ENCODE measurements around the gene PCCA.

PCCA gene

DNA sequence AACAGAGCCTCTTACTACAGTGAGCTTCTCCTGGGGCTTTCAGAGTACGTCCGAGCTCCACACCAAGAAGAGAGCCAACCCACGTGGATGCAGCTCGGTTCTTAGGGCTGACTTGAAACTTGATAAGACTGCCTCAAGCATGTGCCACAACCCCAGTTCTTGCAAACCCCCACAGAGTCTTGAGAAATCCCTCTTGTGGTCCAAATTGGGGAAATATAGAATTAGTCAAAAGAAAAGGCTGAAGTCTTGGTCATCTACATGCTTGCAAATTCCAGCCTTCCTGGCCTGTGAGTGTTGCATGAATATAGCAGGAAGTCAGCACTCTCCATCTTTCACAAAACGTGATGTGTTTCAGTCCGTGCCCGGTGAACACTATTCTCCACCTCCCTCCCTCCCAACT lies 404.5 kb downstream of the PCCA start:
- DNase-seq (ENCODE audit: extremely low read depth, low read depth), result no peak

DNA sequence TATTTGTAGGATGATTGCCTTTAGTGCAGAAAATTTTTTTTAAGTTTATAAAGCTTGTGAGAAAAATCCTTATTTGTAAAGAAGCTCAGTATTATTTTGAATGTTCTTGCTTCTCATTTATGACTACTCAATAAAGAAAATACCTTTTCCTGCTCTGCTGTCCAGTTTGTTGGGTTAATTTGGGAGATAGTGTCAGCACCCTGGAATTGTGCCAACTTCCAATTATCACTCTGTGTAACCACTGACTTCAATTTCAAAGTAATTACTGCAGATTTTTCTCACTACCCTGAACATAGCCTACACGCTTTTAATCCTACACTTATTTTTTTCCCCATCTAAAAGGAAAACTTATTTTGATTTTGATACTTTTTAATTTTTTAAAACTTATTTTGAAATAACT lies 406.6 kb downstream of the PCCA start:
- TF ChIP-seq, protein P1, sequence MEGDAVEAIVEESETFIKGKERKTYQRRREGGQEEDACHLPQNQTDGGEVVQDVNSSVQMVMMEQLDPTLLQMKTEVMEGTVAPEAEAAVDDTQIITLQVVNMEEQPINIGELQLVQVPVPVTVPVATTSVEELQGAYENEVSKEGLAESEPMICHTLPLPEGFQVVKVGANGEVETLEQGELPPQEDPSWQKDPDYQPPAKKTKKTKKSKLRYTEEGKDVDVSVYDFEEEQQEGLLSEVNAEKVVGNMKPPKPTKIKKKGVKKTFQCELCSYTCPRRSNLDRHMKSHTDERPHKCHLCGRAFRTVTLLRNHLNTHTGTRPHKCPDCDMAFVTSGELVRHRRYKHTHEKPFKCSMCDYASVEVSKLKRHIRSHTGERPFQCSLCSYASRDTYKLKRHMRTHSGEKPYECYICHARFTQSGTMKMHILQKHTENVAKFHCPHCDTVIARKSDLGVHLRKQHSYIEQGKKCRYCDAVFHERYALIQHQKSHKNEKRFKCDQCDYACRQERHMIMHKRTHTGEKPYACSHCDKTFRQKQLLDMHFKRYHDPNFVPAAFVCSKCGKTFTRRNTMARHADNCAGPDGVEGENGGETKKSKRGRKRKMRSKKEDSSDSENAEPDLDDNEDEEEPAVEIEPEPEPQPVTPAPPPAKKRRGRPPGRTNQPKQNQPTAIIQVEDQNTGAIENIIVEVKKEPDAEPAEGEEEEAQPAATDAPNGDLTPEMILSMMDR (IDR thresholded peaks at IDR 0.05; ENCODE audit: low read depth, low read length, missing control alignments), result no peak
- no peak overlapping the region for H3K4me3 ChIP-seq (replicated peaks; ENCODE audit: low read depth, low read length)
- DNase-seq (ENCODE audit: extremely low read depth, low read depth), result no peak

More for the DNA sequence above, 404.5 kb downstream of the PCCA start:
- TF ChIP-seq, protein P1 (IDR thresholded peaks at IDR 0.05; ENCODE audit: low read depth, low read length, missing control alignments), result no peak
- H3K4me3 ChIP-seq (replicated peaks; ENCODE audit: low read depth, low read length), result no peak overlapping the region

DNA sequence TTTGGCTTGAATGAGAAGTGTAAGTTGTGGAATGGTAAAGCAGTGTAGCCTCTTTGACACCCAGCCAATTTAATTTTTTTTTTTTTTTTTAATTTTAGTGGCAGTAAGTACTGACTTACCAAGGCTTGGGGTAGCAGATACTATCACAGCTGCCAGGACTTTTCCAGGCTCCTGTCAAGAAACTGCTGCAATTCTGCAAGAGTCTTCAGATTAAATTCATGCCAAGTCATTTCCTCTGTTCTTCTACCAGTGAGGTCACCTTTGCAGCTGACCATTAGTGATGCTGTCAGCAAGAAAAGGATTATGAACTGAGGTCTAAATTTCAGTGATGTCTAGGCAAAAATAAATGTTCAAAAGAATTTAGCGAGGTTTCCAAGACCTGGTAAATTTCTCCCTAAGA lies 408.5 kb downstream of the PCCA start:
- no peak overlapping the region for H3K4me3 ChIP-seq (replicated peaks; ENCODE audit: low read depth, low read length)
- DNase-seq (ENCODE audit: extremely low read depth, low read depth), result no peak
- TF ChIP-seq, protein P1 (IDR thresholded peaks at IDR 0.05; ENCODE audit: low read depth, low read length, missing control alignments), result no peak

DNA sequence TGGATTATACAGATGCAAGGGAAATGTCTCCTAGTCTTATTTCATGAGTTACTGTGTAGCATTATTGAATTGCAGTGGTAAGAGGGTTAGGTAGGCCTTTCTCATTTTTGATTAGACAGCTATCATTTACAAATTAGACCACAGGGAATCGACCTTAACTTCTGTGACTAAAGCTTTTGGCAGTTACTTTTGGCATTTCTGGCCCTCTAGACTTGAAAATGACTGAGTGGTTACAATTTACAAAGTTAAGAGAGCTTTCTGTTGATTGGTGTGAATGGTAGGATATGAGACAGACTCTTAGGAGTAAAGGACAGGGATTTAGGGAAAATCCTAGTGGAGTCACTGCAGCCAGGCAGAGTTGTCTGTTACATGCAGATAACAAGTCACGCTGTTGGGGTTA lies 413.6 kb downstream of the PCCA start:
- TF ChIP-seq, protein P1 (IDR thresholded peaks at IDR 0.05; ENCODE audit: low read depth, low read length, missing control alignments), result no peak
- no peak for DNase-seq (ENCODE audit: extremely low read depth, low read depth)
- H3K4me3 ChIP-seq (replicated peaks; ENCODE audit: low read depth, low read length), result no peak overlapping the region

DNA sequence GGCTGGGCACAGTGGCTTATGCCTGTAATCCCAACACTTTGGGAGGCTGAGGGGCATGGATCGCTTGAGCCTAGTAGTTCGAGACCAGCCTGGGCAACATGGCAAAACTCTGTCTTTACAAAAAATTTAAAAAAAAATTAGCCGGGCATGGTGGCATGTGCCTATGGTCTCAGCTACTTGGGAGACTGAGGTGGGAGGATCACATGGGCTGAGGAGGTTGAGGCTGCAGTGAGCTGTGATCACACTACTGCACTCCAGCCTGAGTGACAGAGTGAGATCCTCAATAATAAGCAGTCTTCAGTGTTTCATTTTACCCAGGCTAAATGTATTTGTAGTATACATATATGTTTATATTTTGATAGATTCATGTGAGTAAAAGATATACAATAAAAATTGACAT lies 414.7 kb downstream of the PCCA start:
- no peak for DNase-seq (ENCODE audit: extremely low read depth, low read depth)
- H3K4me3 ChIP-seq (replicated peaks; ENCODE audit: low read depth, low read length), result no peak overlapping the region
- TF ChIP-seq, protein P1 (IDR thresholded peaks at IDR 0.05; ENCODE audit: low read depth, low read length, missing control alignments), result no peak

DNA sequence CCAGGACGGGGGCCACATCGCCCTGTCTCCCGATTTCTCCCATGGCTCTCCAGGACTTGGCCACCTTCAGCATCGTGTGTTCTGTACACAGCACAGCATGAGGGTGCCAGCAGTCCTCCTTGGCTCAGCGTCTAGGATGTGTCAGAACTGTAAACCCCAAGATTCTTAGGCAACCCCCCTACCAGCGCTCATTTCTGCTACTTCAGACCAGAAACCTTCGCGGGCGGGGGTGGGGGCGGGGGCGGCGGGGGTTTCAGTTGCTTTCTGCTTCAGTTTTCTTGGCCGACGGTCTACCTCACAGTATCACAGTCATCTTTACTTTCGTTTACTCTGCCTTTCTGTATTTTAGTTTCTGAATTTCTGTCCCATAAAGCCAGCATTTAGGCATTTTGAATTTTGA lies 417.3 kb downstream of the PCCA start:
- TF ChIP-seq, protein P1 (IDR thresholded peaks at IDR 0.05; ENCODE audit: low read depth, low read length, missing control alignments), result no peak
- no peak overlapping the region for H3K4me3 ChIP-seq (replicated peaks; ENCODE audit: low read depth, low read length)
- no peak for DNase-seq (ENCODE audit: extremely low read depth, low read depth)
